DOHH2 (cell line): ENCODE results near the gene MOCS2.

Experiments used
- H3F3A ChIP-seq: fragments of 200-600 bp; sonication (generic), shearing (Covaris generic); 2 replicates; pipeline ENCODE4 v1.6.0; 2016; ENCODE audit warnings: antibody characterized with exemption, mild to moderate bottlenecking; ENCODE audit not compliant: control insufficient read depth, insufficient read depth
- H3K27ac ChIP-seq: fragments of 200-600 bp; sonication (generic); 2 replicates; pipeline ENCODE4 v1.5.1; 2014; ENCODE audit warnings: low read depth, mild to moderate bottlenecking, low read length, moderate library complexity
- H3K27me3 ChIP-seq: fragments of 200-600 bp; sonication (generic); 2 replicates; pipeline ENCODE4 v1.6.1; 2014; ENCODE audit warnings: mild to moderate bottlenecking, low read length, mixed read lengths; ENCODE audit not compliant: control insufficient read depth
- H3K36me3 ChIP-seq: fragments of 200-600 bp; sonication (generic); 2 replicates; pipeline ENCODE4 v1.6.1; 2014; ENCODE audit warnings: mild to moderate bottlenecking, low read length, moderate library complexity, mixed read lengths; ENCODE audit not compliant: control insufficient read depth
- H3K4me1 ChIP-seq: fragments of 200-600 bp; sonication (generic); 2 replicates; pipeline ENCODE4 v1.6.1; 2014; ENCODE audit warnings: mild to moderate bottlenecking, low read length, mixed read lengths; ENCODE audit not compliant: control insufficient read depth
- H3K4me2 ChIP-seq: fragments of 200-600 bp; sonication (generic); 2 replicates; pipeline ENCODE4 v1.6.0; 2014; ENCODE audit warnings: mild to moderate bottlenecking, low read length, moderate library complexity
- H3K4me3 ChIP-seq: fragments of 200-600 bp; sonication (generic); 2 replicates; pipeline ENCODE4 v1.5.1; 2014; ENCODE audit warnings: mild to moderate bottlenecking, low read length, mixed read lengths
- H3K79me2 ChIP-seq: fragments of 200-600 bp; sonication (generic); 2 replicates; pipeline ENCODE4 v1.6.1; 2014; ENCODE audit warnings: mild to moderate bottlenecking, low read length, mixed read lengths; ENCODE audit not compliant: control insufficient read depth
- H3K9me2 ChIP-seq: fragments of 200-600 bp; sonication (generic); replicated peaks from 2 replicates; pipeline ENCODE4 v1.6.1; 2014; ENCODE audit warnings: mild to moderate bottlenecking, low read length, mixed read lengths; ENCODE audit not compliant: control insufficient read depth
- H3K9me3 ChIP-seq: fragments of 200-600 bp; sonication (generic); 2 replicates; pipeline ENCODE4 v1.6.1; 2014; ENCODE audit warnings: antibody characterized with exemption, low read length, mixed read lengths; ENCODE audit not compliant: control insufficient read depth, insufficient read depth
- H4K20me1 ChIP-seq: fragments of 200-600 bp; sonication (generic); 2 replicates; pipeline ENCODE4 v1.6.0; 2014; ENCODE audit warnings: low read depth, mild to moderate bottlenecking, antibody characterized with exemption, low read length, moderate library complexity; ENCODE audit not compliant: control insufficient read depth, insufficient read depth
- EZH2phosphoT487 ChIP-seq: fragments of 200-600 bp; sonication (generic); IDR thresholded peaks from 2 replicates; pipeline ENCODE4 v1.6.1; 2017; ENCODE audit warnings: borderline replicate concordance, mild to moderate bottlenecking, antibody characterized with exemption, low read length, moderate library complexity, mixed read lengths
- TF ChIP-seq, protein P1 (sequence below): fragments of 200-600 bp; sonication (generic); IDR thresholded peaks from one replicate; pipeline ENCODE4 v1.5.1; 2014; ENCODE audit warnings: antibody characterized with exemption, mild to moderate bottlenecking, low read depth, low read length; ENCODE audit not compliant: poor library complexity, severe bottlenecking

MOCS2 gene

DNA sequence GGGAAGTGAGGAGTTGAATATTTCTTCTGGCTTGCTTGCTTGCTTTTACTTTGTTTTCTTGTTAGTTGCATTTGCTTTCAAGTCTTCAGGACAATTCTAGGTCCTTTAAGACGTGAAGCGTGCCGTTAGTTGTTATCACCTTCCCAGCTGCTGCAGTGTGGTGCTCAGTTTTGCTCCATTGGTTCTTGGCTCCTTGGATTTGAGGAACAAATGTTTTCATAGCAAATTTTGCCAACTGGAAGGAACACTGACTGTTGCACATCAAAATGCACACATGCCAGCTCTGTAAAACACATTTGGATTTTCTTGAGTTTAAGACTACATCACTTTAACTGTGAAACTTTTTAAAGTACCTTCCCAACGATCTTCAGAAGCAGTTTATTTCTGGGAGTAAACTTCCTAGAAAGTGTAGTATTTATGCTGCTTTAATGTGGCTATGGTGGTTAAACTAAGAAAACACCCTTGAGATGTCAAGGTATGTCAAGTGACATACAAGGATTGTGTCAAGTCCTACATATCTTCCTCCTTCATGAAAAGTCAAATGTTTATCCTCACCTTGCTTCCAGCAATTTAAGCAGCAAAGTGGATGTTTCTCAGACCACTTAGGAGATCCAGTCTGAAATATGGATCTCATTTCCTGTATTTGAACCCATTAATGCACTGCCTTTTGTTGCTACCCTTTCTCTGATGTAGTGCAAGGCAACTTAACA lies 24.9 kb downstream of the MOCS2 start:
- Histone ChIP-seq H3K4me3 (no peak overlapping the region), H3K79me2 (no peaks in the 10 kb centered on the region), H3K9me2 (no peaks in the 10 kb centered on the region), H3K36me3 (no peaks in the 10 kb centered on the region), H4K20me1 (no peaks in the 10 kb centered on the region), H3K27me3 (no peaks in the 10 kb centered on the region), H3K4me1 (no peaks in the 10 kb centered on the region), H3F3A (no peaks in the 10 kb centered on the region), H3K9me3 (no peaks in the 10 kb centered on the region), H3K4me2 (no peak overlapping the region), H3K27ac (no peak overlapping the region)
- TF ChIP-seq, protein P1, sequence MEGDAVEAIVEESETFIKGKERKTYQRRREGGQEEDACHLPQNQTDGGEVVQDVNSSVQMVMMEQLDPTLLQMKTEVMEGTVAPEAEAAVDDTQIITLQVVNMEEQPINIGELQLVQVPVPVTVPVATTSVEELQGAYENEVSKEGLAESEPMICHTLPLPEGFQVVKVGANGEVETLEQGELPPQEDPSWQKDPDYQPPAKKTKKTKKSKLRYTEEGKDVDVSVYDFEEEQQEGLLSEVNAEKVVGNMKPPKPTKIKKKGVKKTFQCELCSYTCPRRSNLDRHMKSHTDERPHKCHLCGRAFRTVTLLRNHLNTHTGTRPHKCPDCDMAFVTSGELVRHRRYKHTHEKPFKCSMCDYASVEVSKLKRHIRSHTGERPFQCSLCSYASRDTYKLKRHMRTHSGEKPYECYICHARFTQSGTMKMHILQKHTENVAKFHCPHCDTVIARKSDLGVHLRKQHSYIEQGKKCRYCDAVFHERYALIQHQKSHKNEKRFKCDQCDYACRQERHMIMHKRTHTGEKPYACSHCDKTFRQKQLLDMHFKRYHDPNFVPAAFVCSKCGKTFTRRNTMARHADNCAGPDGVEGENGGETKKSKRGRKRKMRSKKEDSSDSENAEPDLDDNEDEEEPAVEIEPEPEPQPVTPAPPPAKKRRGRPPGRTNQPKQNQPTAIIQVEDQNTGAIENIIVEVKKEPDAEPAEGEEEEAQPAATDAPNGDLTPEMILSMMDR, result no peak
- no peak for TF ChIP-seq EZH2phosphoT487

DNA sequence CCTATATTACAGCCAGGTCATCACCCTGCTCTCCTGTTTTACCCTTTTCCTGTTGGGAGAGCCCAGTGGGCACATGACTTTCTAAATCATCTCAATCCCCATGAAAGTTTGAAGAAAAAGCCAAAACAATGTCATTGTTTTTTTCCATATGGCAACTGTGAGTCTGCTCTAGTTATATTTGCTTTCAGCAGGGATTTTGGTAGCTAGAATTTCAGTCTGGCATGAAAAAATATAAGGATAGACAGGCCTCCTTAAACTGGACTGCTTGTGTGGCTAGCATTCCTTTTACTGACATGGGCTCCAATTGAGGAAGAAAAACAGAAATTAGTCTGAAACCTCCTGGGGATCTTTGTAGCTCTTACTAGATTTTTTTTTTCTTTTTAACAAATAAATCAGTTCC lies 25.6 kb downstream of the MOCS2 start:
- Histone ChIP-seq H3K79me2 (no peaks in the 10 kb centered on the region), H3K9me3 (no peaks in the 10 kb centered on the region), H3K27me3 (no peaks in the 10 kb centered on the region), H3K4me1 (no peaks in the 10 kb centered on the region), H3F3A (no peaks in the 10 kb centered on the region), H3K27ac (no peak overlapping the region), H3K36me3 (no peaks in the 10 kb centered on the region), H3K4me2 (no peak overlapping the region), H4K20me1 (no peaks in the 10 kb centered on the region), H3K9me2 (no peaks in the 10 kb centered on the region), H3K4me3 (no peak overlapping the region)
- TF ChIP-seq, protein P1, result no peak
- no peak for TF ChIP-seq EZH2phosphoT487

DNA sequence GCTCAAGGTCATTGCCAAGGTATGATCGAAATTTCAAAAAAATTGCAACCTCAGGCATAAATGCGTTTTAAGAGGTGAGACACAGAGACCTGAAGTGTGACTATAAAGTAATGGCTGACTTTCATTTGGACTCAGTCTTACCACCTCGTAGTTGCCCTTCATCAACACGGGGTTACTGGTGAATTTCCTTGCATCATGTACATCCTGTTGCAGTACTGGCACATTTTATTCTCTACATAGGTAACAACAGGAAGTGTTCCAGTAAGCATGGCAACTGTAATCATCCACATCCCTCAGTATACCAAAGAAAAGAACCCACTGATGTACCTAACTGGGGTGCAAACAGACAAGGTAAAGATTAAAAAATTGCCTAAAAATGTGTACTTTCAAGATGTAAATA lies 29.3 kb downstream of the MOCS2 start:
- TF ChIP-seq, protein P1, result no peak
- Histone ChIP-seq H3K79me2 (no peaks in the 10 kb centered on the region), H3K9me2 (no peaks in the 10 kb centered on the region), H4K20me1 (no peaks in the 10 kb centered on the region), H3F3A (no peaks in the 10 kb centered on the region), H3K36me3 (no peaks in the 10 kb centered on the region), H3K27me3 (no peaks in the 10 kb centered on the region), H3K4me3 (no peak overlapping the region), H3K27ac (no peak overlapping the region), H3K4me1 (no peaks in the 10 kb centered on the region), H3K4me2 (no peak overlapping the region), H3K9me3 (no peaks in the 10 kb centered on the region)
